HG02840 (cell line): ENCODE results near the gene TTPAL.
"Not testable (repeated sequence)": the region's sequence is repeated elsewhere in the genome, so short reads cannot be mapped to it uniquely, and the experiment has no call there.

Source experiments
- ATAC-seq: cut with Tn5 transposase; IDR thresholded peaks from one replicate; pipeline ENCODE4 v1.9.1; 2021; ENCODE audit warnings: mild to moderate bottlenecking, moderate library complexity, moderate number of reproducible peaks; ENCODE audit not compliant: unreplicated experiment, low FRiP score

The TTPAL gene

DNA sequence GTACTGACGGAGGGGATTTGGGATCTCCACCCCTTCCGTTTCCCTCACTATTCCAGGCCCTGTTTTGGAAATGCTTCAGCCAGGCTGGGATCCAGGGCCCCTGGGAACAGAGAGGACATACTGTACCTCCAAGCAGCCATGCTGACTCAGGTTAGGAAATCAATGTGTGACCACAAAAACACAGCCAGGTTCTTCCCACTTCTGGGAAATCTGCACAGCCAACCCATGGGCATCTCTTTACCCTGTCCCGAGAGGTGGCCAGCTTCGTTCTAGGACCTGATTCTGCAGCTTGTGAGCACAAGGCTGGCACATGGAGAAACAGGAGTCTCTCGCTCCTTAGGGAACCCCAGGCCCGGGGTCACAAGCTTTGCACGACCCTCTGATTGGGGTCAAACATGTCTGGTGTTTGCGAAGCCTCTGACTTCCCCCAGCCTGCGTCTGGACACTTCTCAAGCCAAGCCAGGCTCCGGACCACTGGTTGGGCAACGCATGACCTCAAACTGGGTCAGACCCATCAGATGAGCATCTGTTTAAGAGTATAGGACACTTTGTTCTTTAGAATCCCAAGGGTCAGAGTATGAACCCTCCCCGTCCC lies 8.3 kb upstream of the TTPAL start:
- ATAC-seq: no peak

DNA sequence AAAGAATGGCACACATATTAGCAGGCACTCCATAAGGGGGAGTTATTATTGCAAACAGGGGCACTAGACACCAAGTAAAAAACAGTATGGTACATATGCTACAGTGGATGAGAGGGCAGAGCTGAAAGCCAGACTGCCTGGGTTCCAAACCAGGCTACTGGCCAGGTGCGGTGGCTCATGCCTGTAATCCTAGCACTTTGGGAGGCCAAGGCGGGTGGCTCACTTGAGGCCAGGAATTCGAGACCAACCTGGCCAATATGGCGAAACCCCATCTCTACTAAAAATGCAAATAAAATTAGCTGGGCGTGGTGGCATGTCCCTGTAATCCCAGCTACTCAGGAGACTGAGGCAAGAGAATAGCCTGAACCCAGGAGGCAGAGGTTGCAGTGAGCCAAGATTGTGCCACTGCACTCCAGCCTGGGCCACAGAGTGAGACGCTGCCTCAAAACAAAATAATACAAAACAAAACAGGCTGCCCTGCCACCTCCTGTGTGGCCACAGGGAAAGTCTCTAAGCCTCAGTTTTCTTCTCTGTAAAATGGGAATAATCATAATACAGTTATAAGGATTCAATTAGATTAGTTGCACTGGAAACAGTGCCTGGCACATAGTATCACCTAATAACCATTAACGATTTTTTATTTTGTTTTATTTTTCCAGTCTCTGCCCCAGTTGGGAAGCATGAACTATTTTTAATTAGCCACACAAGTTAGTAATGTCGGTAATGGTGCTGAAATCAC lies 7.5 kb upstream of the TTPAL start:
- ATAC-seq: no peak

DNA sequence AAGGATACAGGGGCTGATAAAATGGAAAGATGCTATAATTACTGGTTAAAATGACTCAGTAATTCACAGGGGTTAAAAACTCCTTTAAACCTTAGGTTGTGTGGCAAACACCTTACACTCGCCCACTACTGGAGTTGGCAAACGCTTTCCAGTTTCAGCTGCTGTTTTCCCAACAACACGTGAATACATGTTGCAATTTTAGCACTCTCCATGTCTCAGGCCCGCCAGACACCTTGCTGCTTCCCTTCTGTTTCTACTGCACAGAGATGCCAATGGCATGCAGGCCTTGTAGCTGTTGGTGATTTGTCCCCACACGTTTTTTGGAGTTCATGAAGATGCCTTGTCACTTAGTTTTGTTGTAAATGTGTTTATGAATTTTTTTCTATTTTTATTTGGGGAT lies 5.3 kb upstream of the TTPAL start:
- no peak for ATAC-seq

DNA sequence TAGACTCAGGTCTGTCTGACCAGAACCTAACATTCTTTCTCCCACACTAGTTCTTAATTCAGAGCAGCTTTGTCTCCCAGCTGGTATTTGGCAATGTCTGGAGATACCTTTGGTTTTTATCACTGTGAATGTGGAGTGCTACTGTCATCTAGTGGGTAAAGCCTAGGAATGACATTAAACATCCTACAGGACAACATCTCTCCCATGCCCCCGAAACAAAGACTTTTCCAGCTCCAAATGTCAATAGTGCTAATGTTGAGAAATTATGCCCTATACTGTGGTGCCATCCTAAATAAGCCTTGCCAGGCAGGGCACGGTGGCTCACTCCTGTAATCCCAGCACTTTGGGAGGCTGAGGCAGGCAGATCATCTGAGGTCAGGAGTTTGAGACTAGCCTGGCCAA lies 4.2 kb upstream of the TTPAL start:
- ATAC-seq: no peak

DNA sequence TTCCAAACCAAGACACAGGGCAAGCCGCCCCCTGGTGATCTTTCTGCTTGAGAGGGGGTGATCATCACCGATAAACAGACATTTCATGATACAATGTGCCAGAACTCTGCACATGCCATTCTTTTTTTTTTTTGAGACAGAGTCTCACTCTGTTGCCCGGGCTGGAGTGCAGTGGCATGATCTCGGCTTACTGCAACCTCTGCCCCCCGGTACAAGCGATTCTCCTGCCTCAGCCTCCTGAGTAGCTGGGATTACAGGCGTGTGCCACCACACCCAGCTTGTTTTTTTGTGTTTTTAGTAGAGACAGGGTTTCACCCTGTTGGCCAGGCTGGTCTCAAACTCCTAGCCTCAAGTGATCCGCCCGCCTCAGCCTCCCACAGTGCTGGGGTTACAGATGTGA lies 3.4 kb upstream of the TTPAL start:
- not testable (repeated sequence) for ATAC-seq

DNA sequence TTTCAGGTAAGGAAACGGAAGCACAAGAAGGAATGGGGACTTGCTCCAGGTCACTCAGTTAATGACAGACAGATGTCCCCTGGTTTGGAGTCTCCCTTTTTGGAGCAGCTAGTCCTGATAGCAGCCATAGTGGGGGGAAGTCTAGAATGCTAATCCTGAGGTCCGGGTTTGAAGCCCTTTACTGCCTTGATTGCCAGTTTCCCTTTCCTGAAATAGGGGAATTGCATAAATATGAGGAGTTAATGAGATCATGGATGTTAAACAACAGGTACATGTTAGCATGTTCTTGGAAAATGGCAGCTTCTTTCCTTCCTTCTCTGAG lies 341 bp upstream of the TTPAL start:
- ATAC-seq: no peak

DNA sequence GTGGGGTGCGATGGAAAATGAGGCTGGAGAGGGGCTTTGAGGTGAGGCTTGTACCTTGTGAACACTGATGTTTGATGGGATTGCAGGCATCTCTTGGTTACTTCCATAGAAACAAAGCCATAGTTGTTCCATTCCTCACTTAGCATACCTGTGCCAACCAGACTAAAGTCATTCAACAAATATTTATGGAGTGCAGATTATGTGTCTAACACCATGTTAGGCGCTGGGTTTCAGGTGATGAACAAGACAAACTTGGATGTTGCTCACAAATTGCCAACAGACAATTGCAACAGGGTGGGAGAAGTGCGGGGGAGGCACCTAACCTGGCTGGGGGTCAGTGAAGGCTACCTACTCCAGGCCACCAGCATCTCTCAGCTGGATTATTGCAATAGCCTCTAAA lies 1.5 kb downstream of the TTPAL start:
- no peak for ATAC-seq

DNA sequence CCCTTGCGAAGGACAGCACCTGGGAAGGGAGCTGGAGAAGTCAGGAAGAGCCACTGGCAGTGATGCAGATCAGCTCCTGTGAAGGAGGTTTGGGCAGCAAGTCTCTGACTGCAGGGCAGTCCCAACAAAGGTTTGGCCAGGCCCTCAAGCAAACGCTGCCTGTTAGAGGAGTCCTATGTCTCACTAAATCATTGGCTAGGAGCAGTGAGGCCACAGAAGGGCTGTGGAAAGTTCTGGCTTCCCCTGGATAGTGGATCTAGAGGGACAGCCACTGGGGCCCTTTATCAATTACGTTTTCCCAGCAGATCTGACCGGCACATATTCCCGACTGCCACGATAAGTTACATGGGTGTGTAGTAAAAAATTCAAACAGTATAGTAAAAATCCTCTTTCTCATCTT lies 2.5 kb downstream of the TTPAL start:
- no peak for ATAC-seq

DNA sequence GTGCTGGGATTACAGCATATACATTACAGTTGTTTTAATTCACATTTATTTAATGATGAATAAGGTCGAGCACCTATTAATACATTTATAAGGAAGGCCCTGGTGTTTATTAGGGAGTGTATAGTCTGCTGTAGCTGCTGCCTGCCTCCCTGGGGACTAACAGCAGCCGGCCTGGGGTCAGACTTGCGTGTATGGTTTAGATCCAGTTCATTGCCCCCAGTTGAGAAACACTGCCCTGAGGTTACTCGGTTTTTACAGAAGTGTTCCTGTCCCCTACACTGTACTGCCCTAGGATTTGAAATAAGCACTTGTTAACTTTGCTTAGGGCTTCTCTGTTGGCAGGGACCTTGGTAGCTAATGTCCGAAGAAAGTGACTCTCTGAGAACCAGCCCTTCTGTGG lies 4.0 kb downstream of the TTPAL start:
- no peak for ATAC-seq

DNA sequence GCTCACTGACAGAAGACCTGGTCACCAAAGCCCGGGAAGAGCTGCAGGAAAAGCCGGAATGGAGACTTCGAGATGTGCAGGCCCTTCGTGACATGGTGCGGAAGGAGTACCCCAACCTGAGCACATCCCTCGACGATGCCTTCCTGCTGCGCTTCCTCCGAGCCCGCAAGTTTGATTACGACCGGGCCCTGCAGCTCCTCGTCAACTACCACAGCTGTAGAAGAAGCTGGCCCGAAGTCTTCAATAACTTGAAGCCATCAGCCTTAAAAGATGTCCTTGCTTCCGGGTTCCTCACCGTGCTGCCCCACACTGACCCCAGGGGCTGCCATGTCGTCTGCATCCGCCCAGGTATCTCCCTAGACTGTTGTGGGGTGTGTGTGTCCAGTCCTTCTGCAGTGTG lies 4.4 kb downstream of the TTPAL start:
- no peak for ATAC-seq

DNA sequence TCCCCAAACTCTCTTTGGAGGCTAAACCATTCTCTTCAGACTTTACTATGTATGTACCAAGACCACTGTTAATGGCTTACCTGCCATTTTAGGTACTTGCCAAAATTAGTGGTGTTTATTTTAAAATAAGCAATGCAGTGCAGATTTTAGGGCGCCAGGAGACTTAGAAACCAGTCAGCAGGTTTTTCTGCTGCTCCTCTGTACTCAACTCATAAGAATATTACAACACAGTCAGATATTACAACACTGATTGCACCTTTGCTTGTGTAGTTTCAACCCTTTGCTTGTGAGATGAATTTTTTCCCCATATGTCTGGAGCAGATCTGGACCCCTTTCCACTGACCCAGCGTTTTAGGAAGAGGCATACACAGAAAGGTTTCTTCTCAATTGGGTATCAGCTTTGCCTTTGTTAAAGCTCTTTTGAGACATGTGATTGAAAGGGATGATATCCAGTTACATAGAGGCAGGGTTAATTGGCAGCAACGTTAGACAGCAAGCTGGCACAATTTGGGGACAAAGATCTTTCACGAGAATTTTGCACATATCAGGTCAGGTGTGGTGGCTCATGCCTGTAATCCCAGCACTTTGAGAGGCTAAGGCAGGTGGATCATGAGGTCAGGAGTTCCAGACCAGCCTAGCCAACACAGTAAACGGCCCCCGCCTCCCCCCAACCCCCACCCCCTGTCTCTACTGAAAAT lies 6.2 kb downstream of the TTPAL start:
- ATAC-seq: no peak

DNA sequence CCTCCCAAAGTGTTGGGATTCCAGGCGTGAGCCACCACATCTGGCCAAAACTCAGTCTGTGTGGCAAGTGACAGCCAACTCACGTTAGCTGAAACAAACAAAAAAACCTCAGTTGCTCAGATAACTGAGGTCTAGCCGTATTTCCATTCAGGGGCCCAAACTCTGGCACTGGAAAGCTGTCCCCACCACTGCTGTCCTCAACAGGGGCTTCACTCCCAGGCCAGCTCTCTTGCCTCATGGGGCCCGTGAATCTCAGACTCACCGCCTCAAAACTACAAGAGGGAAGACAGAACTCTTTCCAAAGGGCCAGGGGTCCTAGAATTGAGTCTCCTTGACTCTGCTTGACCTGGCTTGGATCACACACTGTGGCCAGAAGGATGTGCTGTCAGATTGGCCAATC lies 7.4 kb downstream of the TTPAL start:
- no peak for ATAC-seq

DNA sequence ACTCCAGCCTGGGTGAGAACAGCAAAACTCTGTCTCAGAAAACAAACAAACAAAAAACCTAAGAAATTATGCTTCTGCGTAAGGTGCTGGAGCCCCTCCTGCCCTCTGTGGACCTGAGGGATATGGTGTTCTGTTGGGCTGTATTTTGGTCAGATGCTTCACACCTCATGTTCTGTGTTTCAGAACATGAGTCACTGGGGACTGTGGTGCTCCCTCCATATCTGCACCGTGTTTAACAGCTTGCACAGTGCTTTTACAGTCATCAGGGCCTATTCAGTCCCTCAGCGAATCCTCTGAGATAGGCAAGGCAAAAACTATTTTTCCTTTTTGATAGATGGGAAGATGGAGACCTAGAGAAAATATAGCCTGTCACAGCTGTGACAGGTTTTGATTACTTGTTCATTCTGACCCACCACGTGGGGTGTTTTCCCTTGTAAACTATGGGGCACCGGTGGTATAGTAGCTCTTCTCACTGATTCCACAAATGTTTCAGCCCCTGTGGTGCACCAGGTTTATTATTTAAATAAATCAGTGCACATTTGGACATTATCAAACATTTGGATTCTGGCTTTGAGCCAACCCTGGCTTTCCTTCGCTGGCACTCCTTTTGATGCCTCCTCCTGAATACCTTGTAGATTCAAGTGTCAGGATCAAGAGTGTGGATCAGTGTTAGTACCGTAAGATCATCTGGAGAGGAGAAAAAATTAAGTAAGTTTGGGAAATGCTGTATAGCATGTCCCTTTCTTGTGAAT lies 9.6 kb downstream of the TTPAL start:
- no peak for ATAC-seq

DNA sequence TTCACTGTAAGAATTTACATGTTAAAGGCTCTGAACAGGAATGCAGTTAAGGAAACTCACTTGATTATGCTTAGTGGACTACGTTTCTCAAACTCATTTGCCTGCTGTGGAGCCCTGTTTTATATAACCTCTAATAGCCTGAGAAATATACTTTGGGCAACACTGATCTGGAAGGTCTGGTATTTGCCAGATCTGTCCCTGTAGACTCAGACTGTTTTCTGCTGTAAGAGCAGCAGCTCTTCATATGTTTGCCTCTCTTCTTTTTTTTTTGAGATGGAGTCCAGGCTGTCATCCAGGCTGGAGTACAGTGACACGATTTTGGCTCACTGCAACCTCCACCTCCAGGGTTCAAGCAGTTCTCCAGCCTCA lies 10.1 kb downstream of the TTPAL start:
- no peak for ATAC-seq

DNA sequence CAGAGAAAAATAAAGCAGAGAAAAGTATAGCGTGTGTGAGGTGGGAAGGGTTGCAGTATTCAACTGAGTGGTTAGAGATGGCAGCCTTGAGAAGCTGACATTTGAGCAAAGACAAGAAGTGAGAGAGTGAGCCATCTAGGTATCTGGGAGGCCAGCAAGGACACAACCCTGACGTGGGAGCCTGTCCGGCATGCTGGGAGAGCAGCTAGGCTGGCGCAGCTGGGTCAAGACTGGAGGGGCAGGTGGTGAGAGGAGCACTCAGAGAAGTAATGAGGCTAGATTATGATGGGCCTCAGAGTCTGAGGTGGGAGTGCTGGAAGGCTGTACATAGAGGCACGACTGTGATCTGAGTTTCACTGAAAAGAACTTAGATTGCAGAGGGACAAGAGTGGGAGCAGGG lies 12.9 kb downstream of the TTPAL start:
- no peak for ATAC-seq

DNA sequence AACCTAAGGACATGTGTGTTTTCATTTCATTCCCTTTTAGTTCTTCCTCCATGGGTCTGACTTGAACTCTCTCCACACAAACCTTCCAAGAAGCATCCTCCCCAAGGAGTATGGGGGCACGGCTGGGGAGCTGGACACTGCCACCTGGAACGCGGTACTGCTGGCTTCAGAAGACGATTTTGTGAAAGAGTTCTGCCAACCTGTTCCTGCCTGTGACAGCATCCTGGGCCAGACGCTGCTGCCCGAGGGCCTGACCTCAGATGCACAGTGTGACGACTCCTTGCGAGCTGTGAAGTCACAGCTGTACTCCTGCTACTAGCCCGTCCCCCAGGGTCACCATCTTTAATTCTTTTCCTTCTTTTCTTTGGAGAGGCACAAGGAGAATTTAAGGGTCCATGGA lies 13.5 kb downstream of the TTPAL start:
- no peak for ATAC-seq

DNA sequence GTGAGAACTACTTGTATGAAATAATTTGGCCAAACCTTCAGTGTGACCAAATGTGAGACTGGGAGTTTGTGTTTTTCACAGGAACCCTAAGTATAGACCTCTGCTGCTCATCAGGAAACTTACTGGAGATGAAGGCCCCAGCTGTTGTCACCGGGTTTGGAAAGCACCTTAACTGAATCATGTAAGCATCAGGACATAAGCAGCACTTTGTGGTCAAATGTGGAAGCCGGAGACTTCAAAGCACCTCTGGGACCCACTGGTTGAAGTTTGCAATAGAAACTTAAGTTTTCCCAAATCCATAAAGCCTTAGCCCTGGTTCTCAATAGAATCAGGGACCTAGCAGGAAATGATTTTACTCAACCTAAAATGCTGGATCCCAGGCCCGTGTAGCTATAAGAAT lies 14.3 kb downstream of the TTPAL start:
- ATAC-seq: no peak

DNA sequence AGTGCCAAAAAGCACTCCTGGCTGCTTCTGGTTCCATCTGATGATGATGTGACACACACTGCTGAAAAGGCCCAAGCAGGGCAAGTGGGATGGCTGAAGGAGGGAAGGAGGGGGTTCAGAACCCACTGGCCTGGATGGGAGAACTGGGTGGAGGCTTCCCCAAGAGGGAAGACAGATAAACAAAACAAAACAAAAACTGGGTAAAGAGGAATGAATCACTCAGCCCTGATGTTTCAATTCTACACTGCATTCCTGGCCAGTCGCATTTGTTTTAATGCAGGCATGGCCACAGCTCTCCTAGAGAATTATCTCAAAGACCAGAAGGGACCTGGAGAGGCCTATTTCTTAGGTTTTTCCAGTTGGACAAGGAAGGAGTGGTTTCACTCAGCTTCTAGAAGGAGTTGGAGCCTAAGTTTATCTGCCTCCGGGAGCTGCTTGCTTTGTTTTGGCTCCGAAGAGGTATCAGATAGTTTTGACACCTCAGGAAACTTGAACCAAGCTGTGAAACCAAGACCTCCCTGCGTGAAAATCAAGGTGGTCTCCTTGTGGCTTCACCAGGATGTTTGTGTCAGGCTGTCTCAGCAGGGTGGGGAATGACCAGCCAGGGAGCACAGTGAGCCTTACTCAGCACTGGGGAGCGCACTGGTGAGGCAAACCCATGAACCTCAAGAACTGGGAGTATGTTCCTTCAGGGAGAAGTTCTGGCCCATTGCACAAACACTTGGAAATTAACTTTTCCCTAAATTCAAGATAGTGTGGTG lies 16.1 kb downstream of the TTPAL start:
- no peak for ATAC-seq

DNA sequence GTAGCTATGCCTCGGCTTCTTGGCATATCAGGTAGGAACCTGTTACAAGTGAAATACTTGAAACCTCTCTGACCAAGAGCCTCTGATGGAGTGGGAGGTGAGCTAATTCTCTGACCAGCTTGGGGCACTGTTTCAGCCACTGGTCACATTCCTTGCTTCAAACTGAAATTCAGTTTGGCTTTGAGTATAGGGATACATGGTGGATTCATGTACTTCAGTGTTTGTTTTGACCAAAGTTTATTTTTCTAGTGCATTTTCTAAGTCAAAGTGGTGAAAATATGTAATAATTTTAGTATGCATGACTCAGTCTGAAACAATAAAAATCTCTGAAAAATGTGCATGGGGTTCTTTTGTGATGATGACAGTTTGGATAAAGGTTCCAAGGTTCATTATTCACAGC lies 18.6 kb downstream of the TTPAL start:
- no peak for ATAC-seq

DNA sequence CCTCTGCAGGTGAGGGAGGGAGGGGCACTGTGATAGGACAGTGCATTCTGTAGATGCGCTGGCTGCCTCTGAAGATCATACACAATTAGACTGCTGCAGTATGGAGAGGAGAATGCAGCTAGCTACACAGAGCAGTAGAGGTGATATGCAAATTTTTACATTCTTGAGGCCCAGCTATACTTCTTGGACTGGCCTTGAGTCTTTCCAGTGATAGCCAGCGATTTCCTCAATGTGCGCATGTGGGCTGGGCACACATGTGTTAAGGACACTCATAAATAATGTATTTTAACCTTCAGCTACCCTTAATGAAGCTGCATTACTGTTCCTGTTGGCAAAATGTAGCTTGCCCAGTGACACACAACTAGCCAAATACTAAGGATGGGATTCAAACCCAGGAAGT lies 19.0 kb downstream of the TTPAL start:
- ATAC-seq: no peak

DNA sequence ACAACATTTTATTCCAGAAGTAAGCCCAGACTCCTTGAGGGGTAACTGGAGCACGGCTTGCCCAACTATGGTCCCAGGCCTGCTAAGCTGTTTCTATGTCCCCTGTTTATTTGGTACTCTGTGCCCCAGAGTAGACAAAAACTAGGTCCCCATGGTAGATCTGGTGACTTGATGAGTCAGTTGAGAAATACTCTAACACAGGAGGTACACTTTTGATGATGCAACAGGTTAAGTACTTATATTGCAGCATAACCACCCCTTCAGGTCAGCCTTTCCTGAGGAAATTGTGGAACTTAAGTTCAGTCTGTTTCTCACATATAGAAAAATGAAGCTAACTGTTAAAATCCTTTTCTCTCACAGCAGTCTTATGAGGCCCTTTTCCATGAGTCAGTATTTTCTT lies 19.6 kb downstream of the TTPAL start:
- no peak for ATAC-seq
